Measurements from ENCODE around the gene USP30.
"Not testable (repeated sequence)": the region's sequence is repeated elsewhere in the genome, so short reads cannot be mapped to it uniquely, and the experiment has no call there.

The USP30 gene

DNA sequence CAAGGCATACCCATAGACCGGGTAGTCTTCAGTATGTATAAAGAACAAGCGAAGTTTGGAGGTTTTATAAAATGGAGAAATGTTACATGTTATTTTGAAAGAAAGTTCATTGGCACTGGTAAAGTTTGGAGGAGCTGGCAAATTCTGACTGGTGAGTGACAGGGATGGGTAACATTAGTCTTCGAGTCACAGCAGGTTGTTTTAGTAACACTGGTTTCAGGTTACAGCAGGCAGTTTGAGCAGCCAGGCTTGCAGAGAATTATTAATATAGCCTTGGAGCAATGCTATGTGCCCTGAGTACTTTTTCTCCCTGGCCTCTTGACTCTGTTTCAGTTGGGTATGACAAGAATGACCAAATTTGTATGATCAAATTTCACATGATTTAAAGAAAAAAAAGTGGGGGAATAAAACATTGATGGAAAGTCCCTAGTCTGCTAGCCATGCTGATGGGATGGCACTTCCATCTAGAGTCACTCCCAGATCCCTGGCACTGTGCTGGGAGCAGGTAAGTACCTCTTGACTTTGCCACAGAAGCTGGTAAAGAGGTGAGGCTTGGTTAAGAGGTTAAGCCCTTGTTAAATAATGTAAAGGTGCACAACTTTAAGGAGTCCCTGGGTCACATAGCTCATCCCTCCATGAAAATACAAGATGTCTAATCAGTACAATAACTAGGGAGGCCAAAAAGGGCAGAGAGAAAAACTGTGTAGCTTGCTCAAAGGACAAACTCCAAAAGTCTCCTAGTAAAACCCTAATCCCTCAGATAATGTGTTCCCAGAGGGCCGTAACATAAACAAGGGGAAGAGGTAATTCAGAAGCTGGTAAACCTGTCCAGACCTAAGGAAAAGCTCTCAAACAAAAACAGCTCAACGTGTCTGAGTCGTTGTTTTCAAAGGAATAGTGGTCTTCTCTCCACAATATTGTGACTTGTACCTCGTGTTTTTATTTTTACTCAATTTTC lies 18.9 kb upstream of the USP30 start:
- Mint-ChIP-seq H3K4me3 (no peak overlapping the region), H3K27ac (no peak overlapping the region), H3K9me3 (peaks cover 9% of the 10 kb centered on the region), H3K4me1 (no peaks in the 10 kb centered on the region), H3K36me3 (no peaks in the 10 kb centered on the region)
- no peak for ATAC-seq
- peak in 1 of 2 donors; percentile 26 for DNase-seq (ENCODE audit: low spot score in 2 of 2)

DNA sequence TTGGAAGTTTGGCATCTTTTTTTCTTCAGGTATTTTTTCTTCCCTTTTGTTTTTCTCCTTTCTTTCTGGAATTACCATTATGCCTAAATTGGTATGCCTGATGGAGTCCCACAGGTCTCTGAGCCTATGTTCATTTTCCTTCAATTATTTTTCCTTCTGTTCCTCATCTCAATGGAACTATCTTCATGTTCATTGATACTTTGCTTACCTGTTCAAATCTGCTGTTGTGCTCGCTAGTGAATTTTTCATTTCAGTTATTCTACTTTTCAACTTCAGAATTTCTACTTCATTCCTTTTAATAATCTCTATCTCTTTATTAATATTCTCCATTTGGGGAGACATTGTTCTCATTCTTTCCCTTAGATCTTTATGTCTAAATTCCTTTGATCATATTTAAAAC lies 15.4 kb upstream of the USP30 start:
- Mint-ChIP-seq H3K4me3 (no peak overlapping the region), H3K27ac (no peak overlapping the region), H3K36me3 (no peaks in the 10 kb centered on the region), H3K9me3 (peaks cover 9% of the 10 kb centered on the region), H3K4me1 (no peaks in the 10 kb centered on the region)
- no peak for ATAC-seq
- DNase-seq (ENCODE audit: low spot score in 2 of 2): no peak

DNA sequence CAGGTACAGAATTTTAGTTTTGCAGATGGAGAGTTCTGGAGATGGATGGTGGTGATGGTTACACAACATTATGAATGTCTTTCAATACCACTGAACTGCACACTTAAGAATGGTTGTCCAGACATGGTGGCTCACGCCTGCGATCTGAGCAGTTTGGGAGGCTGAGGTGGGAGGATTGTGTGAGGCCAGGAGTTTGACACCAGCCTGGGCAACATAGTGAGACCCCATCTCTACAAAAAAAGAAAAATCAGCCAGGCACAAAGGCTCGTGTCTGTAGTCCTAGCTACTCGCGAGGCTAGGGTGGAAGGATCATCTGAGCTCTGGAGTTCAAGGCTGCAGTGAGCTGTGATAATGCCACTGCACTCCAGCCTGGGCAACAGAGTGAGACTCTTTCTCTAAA lies 8.1 kb upstream of the USP30 start:
- no peak overlapping the region for H3K4me3 Mint-ChIP-seq
- no peaks in the 10 kb centered on the region for H3K36me3 Mint-ChIP-seq
- no peaks in the 10 kb centered on the region for H3K9me3 Mint-ChIP-seq
- no peak overlapping the region for H3K27ac Mint-ChIP-seq
- H3K4me1 Mint-ChIP-seq: peaks cover 6% of the 10 kb centered on the region
- ATAC-seq: no peak
- peak in 1 of 2 donors; percentile 13 for DNase-seq (ENCODE audit: low spot score in 2 of 2)

DNA sequence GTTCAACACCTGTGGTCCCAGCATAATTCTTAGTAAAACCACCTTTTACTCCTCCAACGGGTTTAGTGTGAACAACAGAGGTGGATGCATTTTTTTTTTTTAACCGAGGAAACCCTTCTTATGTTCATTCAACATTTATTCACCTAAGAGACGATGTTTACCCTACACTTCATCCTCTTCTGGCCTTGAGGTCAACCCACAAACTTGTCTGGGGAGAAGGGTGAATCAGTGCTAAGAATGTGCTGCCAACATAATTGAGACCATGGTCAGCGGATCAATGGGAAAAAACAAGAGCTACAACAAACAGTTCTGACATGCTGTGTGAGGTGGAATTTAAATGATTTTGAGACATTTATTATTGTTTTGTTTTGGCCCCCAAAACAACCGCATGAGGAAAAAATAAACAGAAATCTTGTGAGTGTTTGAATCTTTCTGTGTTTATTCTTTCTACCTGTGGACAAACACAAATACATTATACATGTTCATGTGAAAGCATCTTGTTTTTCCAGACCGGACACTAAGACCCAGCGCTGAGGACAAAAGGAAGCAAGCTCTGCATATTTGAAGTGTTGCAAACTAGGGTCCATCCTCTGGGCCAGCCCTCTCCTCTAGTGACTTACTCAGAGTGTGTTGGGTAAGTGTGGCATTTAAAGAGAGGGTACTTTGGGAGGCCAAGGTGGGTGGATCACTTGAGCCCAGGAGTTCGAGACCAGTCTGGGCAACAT lies 5.1 kb upstream of the USP30 start:
- Mint-ChIP-seq H3K27ac (no peak overlapping the region), H3K36me3 (no peaks in the 10 kb centered on the region), H3K4me3 (no peak overlapping the region), H3K4me1 (peaks cover 10% of the 10 kb centered on the region), H3K9me3 (no peaks in the 10 kb centered on the region)
- ATAC-seq: peak; percentile 65
- DNase-seq (ENCODE audit: low spot score in 2 of 2): peak in 1 of 2 donors; percentile 22

DNA sequence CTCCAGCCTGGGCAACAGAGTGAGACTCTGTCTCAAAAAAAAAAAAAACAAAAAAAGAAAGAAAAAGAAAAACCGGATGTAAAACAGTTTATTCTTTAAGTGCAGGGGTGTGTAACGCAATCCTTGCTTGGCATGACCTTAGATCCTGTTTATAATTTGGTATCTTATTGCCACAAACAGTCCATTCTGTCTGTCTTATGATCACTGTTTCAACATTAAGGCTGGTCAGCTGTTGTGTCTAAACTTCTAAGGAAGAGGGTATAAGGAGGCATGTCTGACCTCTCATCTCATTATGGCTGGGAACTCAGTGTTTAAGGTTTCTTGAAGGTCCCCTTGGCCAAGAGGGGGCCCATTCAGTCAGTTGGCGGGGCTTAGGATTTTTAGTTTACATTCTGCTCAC lies 3.7 kb upstream of the USP30 start:
- not testable (repeated sequence) for H3K36me3 Mint-ChIP-seq, H3K9me3 Mint-ChIP-seq, H3K27ac Mint-ChIP-seq, H3K4me3 Mint-ChIP-seq, ATAC-seq
- peaks cover 21% of the 10 kb centered on the region for H3K4me1 Mint-ChIP-seq
- peak in 1 of 2 donors; percentile 20 for DNase-seq (ENCODE audit: low spot score in 2 of 2)

DNA sequence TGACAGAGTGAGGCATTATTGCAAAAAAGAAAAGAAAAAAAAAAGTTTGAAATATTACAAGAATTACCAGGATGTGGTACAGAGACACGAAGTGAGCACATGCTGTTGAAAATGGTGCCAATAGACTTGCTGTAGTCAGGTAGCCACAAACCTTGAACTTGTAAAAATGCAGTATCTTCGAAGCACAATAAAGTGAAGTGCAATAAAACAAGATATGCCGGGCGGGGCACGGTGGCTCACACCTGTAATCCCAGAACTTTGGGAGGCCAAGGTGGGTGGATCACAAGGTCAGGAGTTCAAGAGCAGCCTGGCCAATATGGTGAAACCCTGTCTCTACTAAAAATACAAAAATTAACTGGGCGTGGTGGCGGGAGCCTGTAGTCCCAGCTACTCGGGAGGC lies 2.6 kb upstream of the USP30 start:
- ATAC-seq, H3K4me3 Mint-ChIP-seq, H3K9me3 Mint-ChIP-seq, H3K27ac Mint-ChIP-seq, H3K36me3 Mint-ChIP-seq: not testable (repeated sequence)
- H3K4me1 Mint-ChIP-seq: peaks cover 27% of the 10 kb centered on the region
- DNase-seq (ENCODE audit: low spot score in 2 of 2): peak in 1 of 2 donors; percentile 37

DNA sequence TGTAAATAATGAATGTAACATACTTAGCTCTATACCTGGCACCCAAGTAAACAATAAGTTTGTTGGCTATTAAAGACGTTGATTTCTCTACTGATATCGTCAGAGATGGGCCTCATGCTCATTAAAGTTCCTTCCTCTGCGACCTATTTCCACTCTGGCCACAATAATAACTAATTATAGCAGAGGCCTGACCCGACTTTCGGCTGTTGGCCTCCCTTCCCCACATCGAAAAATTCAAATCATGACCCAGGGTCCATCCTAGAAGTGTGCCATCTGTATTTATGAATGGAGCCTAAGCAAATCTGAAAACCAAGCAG lies 321 bp upstream of the USP30 start:
- H3K9me3 Mint-ChIP-seq: no peaks in the 10 kb centered on the region
- DNase-seq (ENCODE audit: low spot score in 2 of 2) (no peak), ATAC-seq (no peak)
- H3K36me3 Mint-ChIP-seq: no peaks in the 10 kb centered on the region
- H3K4me3 Mint-ChIP-seq: peak overlapping the region; percentile 99
- peaks cover 30% of the 10 kb centered on the region for H3K4me1 Mint-ChIP-seq
- peak overlapping the region; percentile 92 for H3K27ac Mint-ChIP-seq

DNA sequence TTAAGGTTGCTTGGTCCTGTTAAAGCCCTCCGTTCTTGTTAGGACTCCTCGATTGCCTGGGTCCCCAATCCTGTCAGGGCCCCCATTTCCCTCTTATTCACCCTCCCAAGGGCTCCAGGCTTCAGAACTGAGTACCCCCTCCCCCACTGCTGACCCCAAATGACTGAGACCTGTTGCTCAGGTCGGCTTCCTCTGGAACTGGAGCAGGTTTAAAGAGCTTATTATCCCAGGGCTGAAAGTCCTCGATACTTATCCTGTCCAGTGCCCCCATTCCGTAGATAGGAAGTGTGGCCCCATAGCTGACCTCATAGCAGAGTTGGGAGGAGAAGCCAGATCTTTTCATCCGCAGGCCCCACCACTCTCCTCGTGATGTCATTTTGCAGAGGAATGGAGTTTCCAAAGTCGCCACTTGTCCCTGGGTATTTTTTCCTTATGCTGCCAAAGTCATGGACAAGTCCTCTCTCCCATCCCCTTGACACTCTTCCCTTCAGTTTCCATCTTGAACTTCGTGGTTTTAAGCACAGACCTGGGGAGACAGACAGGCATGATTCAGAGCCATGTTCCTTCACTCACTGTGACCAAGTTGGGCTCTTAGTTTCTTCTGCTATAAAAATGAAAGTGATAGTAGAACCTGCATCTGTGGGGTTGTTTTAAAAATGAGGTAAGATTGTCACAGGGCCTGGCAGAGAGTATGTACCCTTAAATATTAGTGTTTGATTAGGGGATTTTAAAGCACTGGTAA lies 1.2 kb downstream of the USP30 start:
- H3K27ac Mint-ChIP-seq: peak overlapping the region; percentile 92
- no peaks in the 10 kb centered on the region for H3K9me3 Mint-ChIP-seq
- peaks cover 26% of the 10 kb centered on the region for H3K4me1 Mint-ChIP-seq
- H3K4me3 Mint-ChIP-seq: peak overlapping the region; percentile 99
- ATAC-seq (peak; percentile 82), DNase-seq (ENCODE audit: low spot score in 2 of 2) (peak; percentile 8 to 66)
- H3K36me3 Mint-ChIP-seq: peaks cover 15% of the 10 kb centered on the region

DNA sequence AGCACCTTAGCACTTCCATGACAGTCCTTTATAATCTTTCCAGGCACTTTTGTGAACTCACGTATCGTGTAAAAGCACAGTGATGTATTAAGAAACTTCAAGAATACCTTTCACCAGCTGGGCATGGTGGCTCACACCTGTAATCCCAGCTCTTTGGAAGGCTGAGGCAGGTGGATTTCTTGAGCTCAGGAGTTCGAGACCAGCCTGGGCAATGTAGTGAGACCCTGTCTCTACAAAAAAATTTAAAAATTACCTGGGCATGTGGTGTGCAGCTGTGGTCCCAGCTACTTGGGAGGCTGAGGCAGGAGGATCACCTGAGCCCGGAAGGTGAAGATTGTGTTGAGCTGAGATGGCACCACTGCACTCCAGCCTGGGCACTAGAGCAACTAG lies 1.7 kb downstream of the USP30 start:
- peak in 1 of 2 donors; percentile 48 for DNase-seq (ENCODE audit: low spot score in 2 of 2)
- Mint-ChIP-seq H3K4me1 (peaks cover 26% of the 10 kb centered on the region), H3K27ac (peak overlapping the region; percentile 92), H3K36me3 (peaks cover 20% of the 10 kb centered on the region), H3K4me3 (peak overlapping the region; percentile 99)
- H3K9me3 Mint-ChIP-seq, ATAC-seq: not testable (repeated sequence)

DNA sequence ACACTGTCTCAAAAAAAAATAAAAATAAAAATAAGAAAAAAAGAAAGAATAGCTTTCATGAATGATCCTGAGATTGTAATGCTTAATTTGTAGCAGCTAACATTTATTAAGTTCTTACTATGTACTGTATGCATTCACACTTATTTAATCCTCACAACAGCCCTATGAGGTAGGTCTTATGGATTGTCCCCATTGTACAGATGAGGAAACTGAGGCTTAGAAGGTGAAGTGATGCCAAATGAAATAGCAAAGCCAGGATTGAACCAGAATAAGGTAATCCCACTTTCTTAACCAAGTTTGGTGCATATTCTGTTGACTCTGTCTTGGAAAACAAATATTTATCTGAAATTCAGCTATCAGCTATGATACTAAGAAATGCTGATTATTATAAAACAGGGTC lies 2.1 kb downstream of the USP30 start:
- H3K36me3 Mint-ChIP-seq: peaks cover 21% of the 10 kb centered on the region
- peaks cover 26% of the 10 kb centered on the region for H3K4me1 Mint-ChIP-seq
- no peaks in the 10 kb centered on the region for H3K9me3 Mint-ChIP-seq
- H3K27ac Mint-ChIP-seq: peak overlapping the region; percentile 92
- no peak for ATAC-seq
- peak overlapping the region; percentile 99 for H3K4me3 Mint-ChIP-seq
- no peak for DNase-seq (ENCODE audit: low spot score in 2 of 2)

DNA sequence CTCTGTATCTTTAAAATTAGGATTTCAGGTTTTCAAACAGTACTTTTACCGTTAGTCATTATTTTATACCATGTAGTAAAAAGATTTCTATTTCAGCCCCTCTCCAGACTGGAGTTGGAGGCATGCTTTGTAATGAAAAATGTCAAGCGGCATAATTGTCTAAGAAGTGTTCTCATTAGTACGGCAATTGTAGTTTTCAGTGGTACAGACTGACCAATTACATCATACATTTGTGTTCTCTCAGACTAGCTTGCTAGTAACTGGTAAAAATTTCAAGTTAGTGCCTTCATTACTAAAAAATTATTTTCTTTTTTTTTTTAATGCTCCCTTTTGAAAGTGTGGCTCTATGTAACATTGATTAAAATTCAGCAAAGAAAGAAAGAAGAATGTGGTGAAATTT lies 4.5 kb downstream of the USP30 start:
- no peak for ATAC-seq
- Mint-ChIP-seq H3K4me3 (no peak overlapping the region), H3K36me3 (peaks cover 27% of the 10 kb centered on the region), H3K27ac (no peak overlapping the region), H3K4me1 (peaks cover 28% of the 10 kb centered on the region), H3K9me3 (no peaks in the 10 kb centered on the region)
- DNase-seq (ENCODE audit: low spot score in 2 of 2): no peak

DNA sequence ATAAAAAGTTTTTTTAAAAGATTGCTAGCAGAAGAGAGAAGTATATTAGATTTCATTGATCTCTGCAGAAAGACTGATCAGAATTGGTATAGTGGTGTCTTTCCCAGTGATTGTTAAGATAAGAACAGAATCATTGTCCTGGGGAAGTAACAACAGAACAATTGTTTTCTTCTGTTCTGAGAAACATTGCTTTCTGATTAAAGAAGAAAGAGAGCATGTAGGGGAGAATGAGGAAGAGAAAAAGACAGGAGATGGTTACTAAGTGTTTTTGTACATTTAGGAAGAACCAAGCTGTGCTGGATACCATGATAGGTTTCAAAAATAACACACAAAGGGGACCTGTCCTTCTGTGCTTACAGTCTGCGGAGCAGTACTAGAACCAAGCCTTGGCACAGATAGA lies 5.0 kb downstream of the USP30 start:
- Mint-ChIP-seq H3K36me3 (peaks cover 27% of the 10 kb centered on the region), H3K27ac (no peak overlapping the region), H3K4me1 (peaks cover 28% of the 10 kb centered on the region), H3K9me3 (no peaks in the 10 kb centered on the region), H3K4me3 (no peak overlapping the region)
- no peak for ATAC-seq
- DNase-seq (ENCODE audit: low spot score in 2 of 2): no peak

DNA sequence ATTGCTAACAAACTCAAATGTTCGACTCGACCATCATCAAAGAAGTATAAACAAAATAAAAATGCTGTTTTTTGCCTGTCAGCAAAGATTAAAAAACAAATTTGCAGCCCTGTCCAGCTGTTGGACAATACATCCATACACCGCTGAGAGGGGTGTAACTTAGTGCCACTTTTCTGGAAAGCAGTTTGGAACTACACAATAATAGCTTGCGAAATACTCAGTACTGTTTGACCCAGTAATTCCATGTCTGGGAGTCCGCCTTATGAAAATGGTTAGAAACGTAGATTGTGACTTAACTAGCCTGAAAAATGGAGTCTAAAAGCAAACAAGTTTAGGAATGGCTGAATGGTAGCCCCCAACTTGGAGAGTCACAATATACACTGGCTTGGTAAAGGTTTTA lies 6.4 kb downstream of the USP30 start:
- H3K4me3 Mint-ChIP-seq: no peak overlapping the region
- no peak overlapping the region for H3K27ac Mint-ChIP-seq
- DNase-seq (ENCODE audit: low spot score in 2 of 2) (no peak), ATAC-seq (no peak)
- peaks cover 27% of the 10 kb centered on the region for H3K36me3 Mint-ChIP-seq
- no peaks in the 10 kb centered on the region for H3K9me3 Mint-ChIP-seq
- peaks cover 24% of the 10 kb centered on the region for H3K4me1 Mint-ChIP-seq

DNA sequence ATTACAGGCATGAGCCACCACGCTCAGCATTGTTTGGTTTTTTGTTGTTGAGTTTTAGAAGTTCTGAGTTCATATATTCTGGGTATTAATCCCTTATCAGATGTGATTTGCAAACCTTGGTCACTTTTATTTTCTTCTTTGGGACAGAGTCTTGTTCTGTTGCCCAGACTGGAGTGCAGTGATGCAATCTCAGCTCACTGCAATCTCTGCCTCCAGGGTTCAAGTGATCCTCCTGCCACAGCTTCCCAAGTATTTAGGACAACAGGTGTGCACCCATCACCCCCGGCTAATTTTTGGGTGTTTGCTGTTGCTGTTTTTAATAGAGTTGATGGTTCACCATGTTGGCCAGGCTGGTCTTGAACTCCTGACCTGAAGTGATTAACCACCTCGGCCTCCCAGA lies 11.8 kb downstream of the USP30 start:
- H3K27ac Mint-ChIP-seq: no peak overlapping the region
- H3K36me3 Mint-ChIP-seq: peaks cover 10% of the 10 kb centered on the region
- H3K4me3 Mint-ChIP-seq: no peak overlapping the region
- ATAC-seq (no peak), DNase-seq (ENCODE audit: low spot score in 2 of 2) (peak in 1 of 2 donors; percentile 20)
- H3K9me3 Mint-ChIP-seq: no peaks in the 10 kb centered on the region
- H3K4me1 Mint-ChIP-seq: peaks cover 12% of the 10 kb centered on the region

DNA sequence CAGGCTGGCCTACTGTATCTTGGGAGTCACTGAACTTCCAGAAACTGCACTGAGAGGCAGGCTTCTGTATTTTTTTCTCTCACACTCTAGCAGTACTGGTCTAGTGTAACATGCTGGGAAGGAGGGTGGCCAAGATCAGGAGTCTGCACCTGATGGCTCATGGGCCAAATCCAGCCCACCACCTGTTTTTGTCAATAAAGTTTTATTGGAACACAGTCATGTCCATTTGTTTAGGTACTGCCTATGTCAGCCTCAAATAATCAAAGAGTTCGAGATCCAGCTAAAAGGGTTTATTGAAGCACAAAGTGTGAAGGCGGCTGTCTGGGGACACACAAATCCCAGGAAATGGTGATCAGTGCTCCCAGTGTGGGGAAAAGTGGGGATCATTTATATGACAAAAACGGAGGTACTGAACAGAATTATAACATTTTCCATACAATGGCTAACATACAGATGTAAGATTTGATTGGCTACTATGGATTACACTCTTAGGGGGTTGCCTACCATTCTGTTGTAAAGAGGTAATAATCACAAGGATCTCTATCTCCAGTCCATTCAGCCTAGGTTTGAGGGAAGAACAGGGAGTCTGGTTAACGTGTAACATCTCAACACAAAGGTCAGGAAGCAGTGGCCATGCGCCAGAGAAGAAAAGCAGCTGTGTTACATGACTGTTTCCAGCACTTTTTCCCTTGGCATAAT lies 12.9 kb downstream of the USP30 start:
- peaks cover 5% of the 10 kb centered on the region for H3K36me3 Mint-ChIP-seq
- DNase-seq (ENCODE audit: low spot score in 2 of 2): peak in 1 of 2 donors; percentile 15
- H3K9me3 Mint-ChIP-seq: no peaks in the 10 kb centered on the region
- no peak overlapping the region for H3K27ac Mint-ChIP-seq
- peaks cover 12% of the 10 kb centered on the region for H3K4me1 Mint-ChIP-seq
- ATAC-seq: no peak
- H3K4me3 Mint-ChIP-seq: no peak overlapping the region

Data from stimulated activated effector memory CD8-positive, alpha-beta T cell treated with anti-CD3 and anti-CD28 coated beads, Interleukin-12 subunit alpha, Interleukin-12 subunit beta, amount 100 ng/mL, for 72 hours (primary cell).